Measurements from ENCODE around the gene EXOC3.

The EXOC3 gene

GRCh38 chr5:403995-404394 is 39.0 kb upstream of the EXOC3 start:
- TF ChIP-seq CTCF (conservative IDR thresholded peaks at IDR 0.05; ENCODE audit: control insufficient read depth, insufficient read depth, low read depth, low read length), result no peak
- no peak for DNase-seq (ENCODE audit: low read depth)
- H3K4me3 ChIP-seq (ENCODE audit: control insufficient read depth, low read depth, low read length), result no peak overlapping the region

GRCh38 chr5:404666-405241 is 38.2 kb upstream of the EXOC3 start:
- H3K4me3 ChIP-seq (ENCODE audit: control insufficient read depth, low read depth, low read length), result no peak overlapping the region
- no peak for DNase-seq (ENCODE audit: low read depth)
- TF ChIP-seq CTCF (conservative IDR thresholded peaks at IDR 0.05; ENCODE audit: control insufficient read depth, insufficient read depth, low read depth, low read length), result no peak

- DNase-seq (ENCODE audit: low read depth), result no peak
- TF ChIP-seq CTCF (conservative IDR thresholded peaks at IDR 0.05; ENCODE audit: control insufficient read depth, insufficient read depth, low read depth, low read length), result no peak
- no peak overlapping the region for H3K4me3 ChIP-seq (ENCODE audit: control insufficient read depth, low read depth, low read length)
Measured at GRCh38 chr5:405421-405820, 37.6 kb upstream of the EXOC3 start.

- DNase-seq (ENCODE audit: low read depth), result no peak
- no peak overlapping the region for H3K4me3 ChIP-seq (ENCODE audit: control insufficient read depth, low read depth, low read length)
- TF ChIP-seq CTCF (conservative IDR thresholded peaks at IDR 0.05; ENCODE audit: control insufficient read depth, insufficient read depth, low read depth, low read length), result no peak
Measured at GRCh38 chr5:406041-406440, 36.9 kb upstream of the EXOC3 start.

- no peak overlapping the region for H3K4me3 ChIP-seq (ENCODE audit: control insufficient read depth, low read depth, low read length)
- TF ChIP-seq CTCF (conservative IDR thresholded peaks at IDR 0.05; ENCODE audit: control insufficient read depth, insufficient read depth, low read depth, low read length), result no peak
- no peak for DNase-seq (ENCODE audit: low read depth)
Measured at GRCh38 chr5:407051-407450, 35.9 kb upstream of the EXOC3 start.

GRCh38 chr5:407801-408268 is 35.1 kb upstream of the EXOC3 start:
- DNase-seq (ENCODE audit: low read depth), result no peak
- no peak for TF ChIP-seq CTCF (conservative IDR thresholded peaks at IDR 0.05; ENCODE audit: control insufficient read depth, insufficient read depth, low read depth, low read length)
- no peak overlapping the region for H3K4me3 ChIP-seq (ENCODE audit: control insufficient read depth, low read depth, low read length)

Data from fibroblast of mammary gland (primary cell).